Right lobe of liver (tissue), 6 donors: ENCODE results near the gene NANOS3. TPM values are rescaled to one million over a fixed set of nuclear protein-coding genes. Genes with fewer than 3 reads are reported as not detected.

ENCODE experiments used
- ATAC-seq, 4 donors: fragments of 200-7000 bp; cut with Tn5 transposase; one replicate each; pipeline ENCODE4 v1.9.1; 2020; ENCODE audit warnings: mild to moderate bottlenecking in 4 of 4, moderate library complexity in 4 of 4
- DNase-seq, 3 donors: peaks; one replicate each; pipeline ENCODE4 v3.0.0-alpha.2; 2020
- H3K27ac ChIP-seq, 3 donors: fragments of 200-600 bp; one replicate each; pipeline ENCODE4 v1.8.0; 2022
- H3K27me3 ChIP-seq, 2 donors: fragments of 200-600 bp; one replicate each; pipeline ENCODE4 v1.8.0; 2022
- H3K36me3 ChIP-seq, 4 donors: fragments of 200-600 bp; sonication (generic) in 1 of 4; one replicate each; pipeline versions ENCODE4 v1.5.1 to v1.8.0; 2017 to 2022; ENCODE audit warnings: control low read depth in 1 of 4
- H3K4me1 ChIP-seq, 4 donors: fragments of 200-600 bp; sonication (generic) in 1 of 4; one replicate each; pipeline versions ENCODE4 v1.5.1 to v1.8.0; 2017 to 2022; ENCODE audit warnings: control low read depth in 1 of 4
- H3K4me3 ChIP-seq, 3 donors: fragments of 200-600 bp; one replicate each; pipeline ENCODE4 v1.8.0; 2022
- H3K9me3 ChIP-seq, 4 donors: fragments of 200-600 bp; sonication (generic) in 1 of 4; one replicate each; pipeline versions ENCODE4 v1.5.1 to v1.8.0; 2017 to 2022; ENCODE audit warnings: control low read depth in 1 of 4
- POLR2A ChIP-seq: fragments of 450-650 bp; IDR thresholded peaks from one replicate; pipeline ENCODE4 v1.6.1; 2017; ENCODE audit warnings: antibody characterized with exemption, mild to moderate bottlenecking
- WGBS: methylation state at CpG from one replicate; pipeline ENCODE4 v1.1.6; 2018; ENCODE audit warnings: low coverage, low lambda C conversion rate; ENCODE audit not compliant: insufficient coverage; ENCODE audit errors: missing lambda C conversion rate; 5-methylcytosine and 5-hydroxymethylcytosine counted together
- intact Hi-C, 2 donors: fragments of 100-400 bp; cut with DNase I; formaldehyde crosslinking; loops; one replicate each; pipeline versions ENCODE4 v1.11.2 to v1.14.1; 2022
- total RNA-seq, 6 experiments: library from RNA; depleted of rRNA in 2 of 6; stranded (reverse); fragments of >200 nt in 2 of 6; fragmentation: NEBNext Ultra II Directional in 3 of 6; extraction: Animal tissue kit (Norgen Biotek cat#: 25700) in 3 of 6; gene quantifications; one replicate each; pipeline versions ENCODE4 v1.1.0 to v1.2.4, GENCODE V29; 2016 to 2023
- TF ChIP-seq, protein P1 (sequence below), 4 donors: fragments of 200-600 bp in 3 of 4; fragments of 450-650 bp in 1 of 4; IDR thresholded peaks; one replicate each; pipeline versions ENCODE4 v1.5.1 to v1.8.0; 2016 to 2022; ENCODE audit warnings: antibody characterized with exemption in 4 of 4, mild to moderate bottlenecking in 2 of 4
- donor health status: DM: no; HTN: yes; CAD: no.
- donor health status: DM: no; HTN: no; CAD: no.
- donor health status: DM: no; HTN: no; CAD: no.
- donor health status: DM: no; HTN: yes; CAD: no.
- donor health status: DM: no; HTN: yes; CAD: no.

The NANOS3 gene
- total RNA-seq, 6 experiments from 2014 or later: not detected

DNA sequence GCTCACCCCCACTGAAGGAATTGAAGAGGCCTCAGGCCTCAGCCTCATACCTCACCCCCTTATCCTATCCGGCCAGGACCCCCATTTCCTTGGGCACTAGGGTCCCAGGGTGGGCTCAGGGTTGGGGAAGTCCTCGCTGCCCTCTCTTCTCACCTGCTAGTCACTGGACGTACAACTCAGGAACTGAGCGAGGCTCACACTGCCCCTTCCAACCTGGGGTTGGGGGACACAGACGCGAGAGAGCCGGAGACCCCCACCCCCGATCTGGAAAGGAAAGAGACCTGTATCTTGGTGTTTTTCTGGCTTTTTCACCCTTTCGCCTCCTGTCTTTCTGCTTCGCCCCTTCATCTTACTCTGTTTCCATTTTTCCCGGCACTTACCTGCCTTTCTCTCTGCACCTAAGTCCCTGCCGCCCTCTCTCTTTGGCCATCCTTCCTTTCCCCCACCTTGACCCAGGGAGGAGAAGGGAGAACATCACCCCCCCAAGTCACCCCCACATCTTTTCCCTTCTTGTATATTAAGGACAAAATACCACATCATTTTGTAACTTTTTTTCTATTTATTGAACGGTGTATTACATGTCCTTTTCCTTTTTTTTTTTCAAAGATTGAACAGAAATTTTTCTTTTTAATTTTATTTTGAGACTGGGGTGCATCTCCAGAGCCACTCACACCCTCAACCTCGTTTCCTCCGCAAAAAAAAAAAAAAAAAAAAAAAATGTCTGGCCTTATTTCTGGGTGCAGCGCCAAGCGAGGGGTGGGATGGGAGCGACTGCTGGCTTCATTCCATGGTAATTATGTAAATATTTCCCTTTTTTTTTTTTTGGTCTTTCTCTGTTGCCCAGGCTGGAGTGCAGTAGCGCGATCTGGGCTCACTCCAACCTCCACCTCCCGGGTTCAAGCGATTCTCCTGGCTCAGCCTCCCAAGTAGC is 45.1 kb upstream of the NANOS3 start:
- no peaks in the 10 kb centered on the region for H3K9me3 ChIP-seq
- H3K27ac ChIP-seq: no peak overlapping the region
- ATAC-seq: no peak
- H3K27me3 ChIP-seq: no peaks in the 10 kb centered on the region
- 80% methylated on average over 10 of the region's 22 CpGs for WGBS
- H3K36me3 ChIP-seq: no peaks in the 10 kb centered on the region
- DNase-seq: no peak
- H3K4me3 ChIP-seq: no peak overlapping the region
- H3K4me1 ChIP-seq: peaks cover 0 to 14% (median 0%) of the 10 kb centered on the region in 4 donors
- intact Hi-C loops: no loop called here
- TF ChIP-seq, protein P1, sequence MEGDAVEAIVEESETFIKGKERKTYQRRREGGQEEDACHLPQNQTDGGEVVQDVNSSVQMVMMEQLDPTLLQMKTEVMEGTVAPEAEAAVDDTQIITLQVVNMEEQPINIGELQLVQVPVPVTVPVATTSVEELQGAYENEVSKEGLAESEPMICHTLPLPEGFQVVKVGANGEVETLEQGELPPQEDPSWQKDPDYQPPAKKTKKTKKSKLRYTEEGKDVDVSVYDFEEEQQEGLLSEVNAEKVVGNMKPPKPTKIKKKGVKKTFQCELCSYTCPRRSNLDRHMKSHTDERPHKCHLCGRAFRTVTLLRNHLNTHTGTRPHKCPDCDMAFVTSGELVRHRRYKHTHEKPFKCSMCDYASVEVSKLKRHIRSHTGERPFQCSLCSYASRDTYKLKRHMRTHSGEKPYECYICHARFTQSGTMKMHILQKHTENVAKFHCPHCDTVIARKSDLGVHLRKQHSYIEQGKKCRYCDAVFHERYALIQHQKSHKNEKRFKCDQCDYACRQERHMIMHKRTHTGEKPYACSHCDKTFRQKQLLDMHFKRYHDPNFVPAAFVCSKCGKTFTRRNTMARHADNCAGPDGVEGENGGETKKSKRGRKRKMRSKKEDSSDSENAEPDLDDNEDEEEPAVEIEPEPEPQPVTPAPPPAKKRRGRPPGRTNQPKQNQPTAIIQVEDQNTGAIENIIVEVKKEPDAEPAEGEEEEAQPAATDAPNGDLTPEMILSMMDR (IDR thresholded peaks at IDR 0.05): no peak
- TF ChIP-seq POLR2A: no peak

DNA sequence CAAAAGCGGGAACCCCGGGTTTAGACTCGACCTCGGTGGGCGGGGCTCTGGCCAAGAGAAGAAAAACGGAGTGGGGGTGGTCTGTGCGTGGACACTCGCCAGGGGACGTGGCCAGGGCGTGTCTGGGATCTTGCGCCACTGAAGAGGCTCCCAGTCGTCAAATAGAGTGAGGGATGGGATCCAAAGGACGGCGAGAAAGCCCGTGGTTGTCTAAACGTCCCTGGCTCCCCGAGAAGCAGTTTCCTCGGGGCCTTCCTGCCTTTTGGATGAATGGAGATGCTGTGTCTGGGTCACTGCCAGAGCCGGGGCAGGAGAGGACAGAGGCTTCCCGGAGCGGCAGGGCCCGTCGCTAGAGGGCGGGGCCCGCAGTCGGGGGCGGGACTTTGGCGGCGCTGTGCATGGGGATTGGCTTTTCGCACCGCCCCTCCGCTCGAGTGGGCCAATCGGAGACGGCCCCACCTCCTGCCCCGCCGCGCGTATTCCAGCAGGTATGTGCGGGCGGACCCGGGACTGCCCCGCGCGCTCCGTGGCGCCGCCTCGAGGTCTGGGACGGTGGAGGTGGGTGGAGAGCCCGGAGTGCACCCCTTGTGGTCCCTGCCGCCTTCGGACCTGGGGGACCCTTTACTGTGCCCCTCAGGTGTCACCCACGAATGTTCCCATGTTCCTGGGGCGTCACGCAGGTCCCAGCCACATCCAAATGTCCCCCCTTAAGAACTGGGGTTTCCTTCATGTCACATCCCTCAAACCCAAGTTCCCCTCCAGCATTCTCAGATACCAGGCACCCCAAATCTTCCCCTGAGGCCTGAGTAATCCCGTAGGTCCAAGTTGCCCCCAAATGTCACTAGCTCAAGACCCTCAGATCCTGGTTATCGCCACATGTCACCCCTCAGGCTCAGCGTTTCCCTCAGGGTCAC is 43.3 kb upstream of the NANOS3 start:
- WGBS: 15% methylated on average over 12 of the region's 59 CpGs
- no peaks in the 10 kb centered on the region for H3K27me3 ChIP-seq
- TF ChIP-seq, protein P1 (IDR thresholded peaks at IDR 0.05): peak; percentile 33 to 36 (median 35)
- TF ChIP-seq POLR2A: no peak
- H3K4me3 ChIP-seq: peak overlapping the region in 2 of 3 donors; percentile 18 to 41
- intact Hi-C loops: no loop called here
- peak; percentile 92 to 98 (median 95) for ATAC-seq
- peak; percentile 95 to 96 (median 96) for DNase-seq
- H3K9me3 ChIP-seq: no peaks in the 10 kb centered on the region
- H3K4me1 ChIP-seq: peaks cover 0 to 22% (median 0%) of the 10 kb centered on the region in 4 donors
- no peaks in the 10 kb centered on the region for H3K36me3 ChIP-seq
- peak overlapping the region in 2 of 3 donors; percentile 18 to 56 for H3K27ac ChIP-seq

DNA sequence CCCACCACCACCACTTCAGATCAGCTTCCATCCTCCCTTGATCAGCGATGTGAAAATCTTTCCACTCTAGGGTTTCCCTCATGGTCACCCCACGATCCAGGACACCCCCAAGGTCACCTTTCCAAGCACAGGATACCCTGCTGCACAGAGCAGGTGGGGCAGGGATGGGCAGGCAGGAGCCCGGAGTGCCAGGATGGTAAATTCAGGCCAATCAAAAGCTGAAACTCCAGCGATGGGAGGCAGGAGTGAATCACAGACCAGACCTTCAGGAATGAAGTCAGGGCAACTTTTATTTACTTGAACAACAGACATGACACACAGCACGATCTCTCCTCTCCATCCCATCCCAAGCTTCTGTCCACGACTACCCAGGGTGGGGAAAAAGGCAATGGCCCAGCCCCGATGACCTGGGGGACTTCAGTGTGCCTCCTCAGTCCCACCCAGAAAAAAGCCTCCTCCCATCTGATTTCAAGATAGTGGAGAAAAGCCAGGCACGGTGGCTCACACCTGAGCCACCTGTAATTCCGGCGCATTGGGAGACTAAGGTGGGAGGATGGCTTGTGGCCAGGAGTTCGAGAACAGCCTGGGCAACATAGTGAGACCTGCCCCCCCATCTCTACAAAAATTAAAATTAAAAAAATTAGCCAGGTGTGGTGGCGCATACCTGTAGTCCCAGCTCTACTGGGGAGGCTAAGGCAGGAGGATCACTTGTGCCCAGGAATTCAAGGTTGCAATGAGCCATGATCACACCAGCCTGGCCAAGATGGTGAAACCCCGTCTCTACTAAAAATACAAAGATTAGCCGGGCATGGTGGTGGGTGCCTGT is 42.5 kb upstream of the NANOS3 start:
- Histone ChIP-seq H3K4me3 (no peak overlapping the region), H3K27ac (peak overlapping the region in 2 of 3 donors; percentile 18 to 56), H3K9me3 (no peaks in the 10 kb centered on the region), H3K27me3 (no peaks in the 10 kb centered on the region), H3K4me1 (peaks cover 0 to 23% (median 0%) of the 10 kb centered on the region in 4 donors), H3K36me3 (no peaks in the 10 kb centered on the region)
- TF ChIP-seq, protein P1 (IDR thresholded peaks at IDR 0.05): no peak
- TF ChIP-seq POLR2A: no peak
- WGBS: 72% methylated on average over 13 of the region's 14 CpGs
- DNase-seq (no peak), ATAC-seq (no peak)
- intact Hi-C loops: no loop called here
